CD4-positive, alpha-beta T cell (primary cell): ENCODE results near the gene FBXL17. TPM values are rescaled to one million over a fixed set of nuclear protein-coding genes. Genes with fewer than 3 reads are reported as not detected.

Experiments used
- ATAC-seq: fragments of 200-7000 bp; cut with Tn5 transposase; one replicate; pipeline ENCODE4 v1.10.0; 2022; ENCODE audit warnings: mild to moderate bottlenecking; ENCODE audit not compliant: poor library complexity
- CTCF ChIA-PET: fragments of 350-600 bp; sonication (Branson Sonifier 250); formaldehyde crosslinking; loops from one replicate; lab custom pipeline; 2021; ENCODE audit warnings: antibody characterized with exemption, inconsistent platforms; lab: Charles Lee
- POLR2A ChIA-PET: fragments of 350-600 bp; sonication (Branson Sonifier 250); formaldehyde crosslinking; loops from one replicate; lab custom pipeline; 2021; ENCODE audit warnings: antibody characterized with exemption, inconsistent platforms; lab: Charles Lee
- DNase-seq, 14 experiments: peaks; one replicate each; pipeline ENCODE4 v3.0.0-alpha.2; 2013 to 2020; ENCODE audit warnings: mixed read lengths in 2 of 14
- H3K27ac ChIP-seq, 2 donors: one replicate each; pipeline versions ENCODE4 v1.5.1 to v1.7.0; 2013; ENCODE audit warnings: low read length in 2 of 2, low read depth in 1 of 2, mild to moderate bottlenecking in 1 of 2
- H3K27me3 ChIP-seq, 2 experiments: 1 replicate in 1 of 2; 2 replicates in 1 of 2; pipeline versions ENCODE4 v1.6.1 to v1.7.0; 2013; ENCODE audit warnings: low read length in 2 of 2, control low read depth in 1 of 2, mild to moderate bottlenecking in 1 of 2, moderate library complexity in 1 of 2; ENCODE audit not compliant: insufficient read depth in 2 of 2, control insufficient read depth in 1 of 2
- H3K36me3 ChIP-seq: one replicate; pipeline ENCODE4 v1.6.1; 2013; ENCODE audit warnings: low read length, control low read depth; ENCODE audit not compliant: insufficient read depth
- H3K4me1 ChIP-seq: one replicate; pipeline ENCODE4 v1.6.1; 2013; ENCODE audit warnings: low read length, control low read depth; ENCODE audit not compliant: insufficient read depth
- H3K4me3 ChIP-seq: one replicate; pipeline ENCODE4 v1.5.1; 2013; ENCODE audit warnings: mild to moderate bottlenecking, low read length, moderate library complexity
- H3K9me3 ChIP-seq, 2 experiments: 1 replicate in 1 of 2; 2 replicates in 1 of 2; pipeline versions ENCODE4 v1.6.1 to v1.7.0; 2013; ENCODE audit warnings: low read length in 2 of 2, mild to moderate bottlenecking in 2 of 2, control low read depth in 1 of 2, moderate library complexity in 1 of 2; ENCODE audit not compliant: control insufficient read depth in 1 of 2, insufficient read depth in 1 of 2
- H3K27ac Mint-ChIP-seq: one replicate; pipeline ENCODE4 v1.8.0; 2020; ENCODE audit warnings: mixed read lengths
- H3K27me3 Mint-ChIP-seq: one replicate; pipeline ENCODE4 v1.8.0; 2021; ENCODE audit warnings: mixed read lengths
- H3K36me3 Mint-ChIP-seq: one replicate; pipeline ENCODE4 v1.8.0; 2021; ENCODE audit warnings: low read depth, mixed read lengths
- H3K4me1 Mint-ChIP-seq: one replicate; pipeline ENCODE4 v1.8.0; 2021; ENCODE audit warnings: low read depth, mixed read lengths
- H3K4me3 Mint-ChIP-seq: one replicate; pipeline ENCODE4 v1.8.0; 2020; ENCODE audit warnings: mild to moderate bottlenecking, mixed read lengths
- H3K9me3 Mint-ChIP-seq: one replicate; pipeline ENCODE4 v1.8.0; 2020; ENCODE audit warnings: mixed read lengths
- CTCF ChIP-seq: fragments of 200-600 bp; IDR thresholded peaks from one replicate; pipeline ENCODE4 v1.8.0; 2022; ENCODE audit warnings: antibody characterized with exemption, mild to moderate bottlenecking
- intact Hi-C, 2 experiments: fragments of 100-400 bp; cut with DNase I in 1 of 2; cut with micrococcal nuclease in 1 of 2; formaldehyde crosslinking; loops; one replicate each; pipeline versions ENCODE4 v1.15.1 to v1.9.0; 2023 to 2025; cut with DNase I, micrococcal nuclease
- total RNA-seq, 174 experiments: library from RNA in 2 of 174; stranded (reverse) in 2 of 174; gene quantifications; one replicate each; pipeline ENCODE4 v1.2.3 and lab custom pipeline; 2021 to 2026

The FBXL17 gene
- total RNA-seq, 2 experiments from 2014 or later = 17.9 to 21.1 TPM

DNA sequence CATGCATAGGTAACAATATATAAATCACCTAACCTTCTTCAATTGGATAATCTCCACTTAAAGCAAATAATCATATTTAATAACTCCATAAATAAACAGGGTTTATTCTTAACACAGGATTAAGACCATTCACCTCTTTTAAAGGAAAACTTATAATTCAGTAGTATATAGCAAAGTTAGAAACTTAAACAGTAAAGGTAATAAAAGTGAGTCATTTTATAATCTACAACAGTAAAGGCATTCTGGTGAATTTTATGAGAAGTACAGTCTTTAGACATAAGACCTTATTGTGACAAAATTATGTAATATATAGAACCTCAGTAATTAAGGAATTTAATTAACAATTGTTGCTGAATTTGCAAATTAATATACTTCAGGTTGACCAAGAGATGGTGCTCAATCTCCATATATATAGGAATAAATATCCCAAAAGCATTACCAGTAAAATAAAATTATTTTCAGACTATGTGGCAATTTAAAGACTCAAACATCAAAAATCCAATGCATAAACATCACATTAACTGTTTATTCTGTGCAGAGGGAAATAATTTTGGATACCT lies 84.8 kb downstream of the FBXL17 start:
- Histone ChIP-seq H3K4me3 (no peak overlapping the region), H3K9me3 (no peaks in the 10 kb centered on the region), H3K27me3 (no peaks in the 10 kb centered on the region), H3K36me3 (no peaks in the 10 kb centered on the region), H3K4me1 (no peaks in the 10 kb centered on the region), H3K27ac (no peak overlapping the region)
- peaks cover 5% of the 10 kb centered on the region for H3K36me3 Mint-ChIP-seq
- no peak overlapping the region for H3K4me3 Mint-ChIP-seq
- no peak for ATAC-seq
- H3K27me3 Mint-ChIP-seq = no peaks in the 10 kb centered on the region
- no peak overlapping the region for H3K27ac Mint-ChIP-seq
- intact Hi-C loops = no loop called here
- DNase-seq = no peak
- H3K4me1 Mint-ChIP-seq = peaks cover 5% of the 10 kb centered on the region
- no peaks in the 10 kb centered on the region for H3K9me3 Mint-ChIP-seq
- no peak for TF ChIP-seq CTCF
- POLR2A ChIA-PET = no interaction called here
- CTCF ChIA-PET = no interaction called here

DNA sequence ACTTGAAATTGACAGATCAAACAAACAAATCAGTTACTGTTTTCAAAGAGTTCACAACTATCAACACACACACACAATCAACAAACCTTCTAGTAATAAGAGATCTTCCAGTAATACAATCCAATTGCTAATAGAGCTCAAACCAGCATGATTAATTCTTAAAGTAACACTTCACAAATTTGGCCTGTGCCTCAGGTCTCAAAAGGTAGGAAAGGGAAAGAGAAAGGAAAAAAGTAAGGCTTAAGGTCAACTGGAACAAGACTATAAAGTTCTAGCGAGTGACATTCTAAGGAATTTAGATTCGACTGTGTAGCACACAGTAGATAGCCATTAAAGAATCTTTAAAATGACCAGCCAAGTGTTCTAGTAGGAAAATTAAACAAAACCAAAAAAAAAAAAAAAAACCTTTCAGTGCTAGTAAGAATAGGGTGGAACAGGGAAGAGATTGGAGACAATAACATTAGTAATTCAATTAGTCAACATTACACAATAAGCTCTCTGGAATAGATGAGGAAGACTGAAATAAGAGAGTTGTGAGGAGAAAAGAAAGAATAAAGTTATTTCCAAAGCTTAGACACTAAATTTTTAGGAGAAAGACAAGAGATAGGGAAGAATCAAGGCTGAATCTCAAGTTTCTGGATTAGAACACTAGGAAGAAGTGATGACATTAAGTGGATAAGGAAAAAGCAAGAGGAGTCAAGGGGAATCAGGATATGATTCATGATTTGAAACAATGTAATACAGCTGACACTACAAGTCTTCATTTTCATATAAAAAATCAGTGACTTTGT lies 86.1 kb downstream of the FBXL17 start:
- H3K36me3 ChIP-seq = no peaks in the 10 kb centered on the region
- TF ChIP-seq CTCF = no peak
- no peaks in the 10 kb centered on the region for H3K9me3 ChIP-seq
- CTCF ChIA-PET = interaction anchor here (0.7 kb wide), 2 partner anchors 9 to 27 kb away, joined by 3 read pairs; no protein-coding TSS in a partner anchor
- POLR2A ChIA-PET = no interaction called here
- Mint-ChIP-seq H3K9me3 (no peaks in the 10 kb centered on the region), H3K27ac (no peak overlapping the region), H3K27me3 (no peaks in the 10 kb centered on the region), H3K4me3 (no peak overlapping the region), H3K4me1 (peaks cover 5% of the 10 kb centered on the region), H3K36me3 (peaks cover 11% of the 10 kb centered on the region)
- H3K4me1 ChIP-seq = no peaks in the 10 kb centered on the region
- H3K27ac ChIP-seq = no peak overlapping the region
- intact Hi-C loops = no loop called here
- ATAC-seq (no peak), DNase-seq (no peak)
- H3K27me3 ChIP-seq = no peaks in the 10 kb centered on the region
- no peak overlapping the region for H3K4me3 ChIP-seq

GRCh38 chr5:108280960-108281569 lies 100.8 kb downstream of the FBXL17 start:
- H3K9me3 Mint-ChIP-seq = peaks cover 10% of the 10 kb centered on the region
- H3K36me3 Mint-ChIP-seq = peaks cover 66% of the 10 kb centered on the region
- ChIA-PET CTCF (no interaction called here), POLR2A (no interaction called here)
- no peak overlapping the region for H3K27ac ChIP-seq
- DNase-seq (no peak), ATAC-seq (no peak)
- TF ChIP-seq CTCF = no peak
- H3K4me3 Mint-ChIP-seq = no peak overlapping the region
- peaks cover 32% of the 10 kb centered on the region for H3K4me1 Mint-ChIP-seq
- H3K27ac Mint-ChIP-seq = no peak overlapping the region
- no peak overlapping the region for H3K4me3 ChIP-seq
- no peaks in the 10 kb centered on the region for H3K27me3 ChIP-seq
- intact Hi-C loops = no loop called here
- no peaks in the 10 kb centered on the region for H3K36me3 ChIP-seq
- no peaks in the 10 kb centered on the region for H3K9me3 ChIP-seq
- no peaks in the 10 kb centered on the region for H3K27me3 Mint-ChIP-seq
- H3K4me1 ChIP-seq = no peaks in the 10 kb centered on the region
